Activated naive CD8-positive, alpha-beta T cell treated with anti-CD3 and anti-CD28 coated beads, Interleukin-2, amount 10 ng/mL, durations not matched to agents 7 days and 5 days (primary cell): ENCODE data around the gene SDF2L1. TPM values are rescaled to one million over a fixed set of nuclear protein-coding genes. Genes with fewer than 3 reads are reported as not detected.
"Not testable (repeated sequence)": the region's sequence is repeated elsewhere in the genome, so short reads cannot be mapped to it uniquely, and the experiment has no call there.

Experiments
- ATAC-seq: fragments of 150-1000 bp; cut with Tn5 transposase; one replicate; pipeline ENCODE4 v1.10.0; 2021; ENCODE audit warnings: low read depth, moderate library complexity
- POLR2A ChIA-PET: fragments of 350-600 bp; sonication (Branson Sonifier 250); formaldehyde crosslinking; loops from one replicate; lab custom pipeline; 2021; ENCODE audit warnings: antibody characterized with exemption; lab: Charles Lee
- DNase-seq: peaks from one replicate; pipeline ENCODE4 v3.0.0; 2021
- H3K27ac Mint-ChIP-seq: one replicate; pipeline ENCODE4 v1.8.0; 2022; ENCODE audit warnings: mild to moderate bottlenecking, mixed read lengths
- H3K27me3 Mint-ChIP-seq: one replicate; pipeline ENCODE4 v1.8.0; 2022; ENCODE audit warnings: mild to moderate bottlenecking, moderate library complexity, mixed read lengths
- H3K36me3 Mint-ChIP-seq: one replicate; pipeline ENCODE4 v1.8.0; 2021; ENCODE audit warnings: mild to moderate bottlenecking, mixed read lengths
- H3K4me1 Mint-ChIP-seq: one replicate; pipeline ENCODE4 v1.8.0; 2021; ENCODE audit warnings: mixed read lengths
- H3K4me3 Mint-ChIP-seq: one replicate; pipeline ENCODE4 v1.8.0; 2022; ENCODE audit warnings: mild to moderate bottlenecking, moderate library complexity, mixed read lengths
- H3K9me3 Mint-ChIP-seq: one replicate; pipeline ENCODE4 v1.8.0; 2021; ENCODE audit warnings: mixed read lengths
- total RNA-seq, 2 experiments: library from RNA; stranded (reverse); gene quantifications; one replicate each; pipeline ENCODE4 v1.2.3, GENCODE V29; 2021

Gene SDF2L1
- total RNA-seq, 2 experiments from 2014 or later: 36.0 to 39.7 TPM

GRCh38 chr22:21682385-21683175 lies 40.5 kb downstream of the SDF2L1 start:
- Mint-ChIP-seq H3K27me3 (no peaks in the 10 kb centered on the region), H3K4me1 (peaks cover 4% of the 10 kb centered on the region), H3K27ac (no peak overlapping the region), H3K4me3 (no peak overlapping the region), H3K36me3 (peaks cover 14% of the 10 kb centered on the region), H3K9me3 (no peaks in the 10 kb centered on the region)
- POLR2A ChIA-PET: interaction anchor here (0.8 kb wide), 1 partner anchor 17 kb away, joined by 4 read pairs; the partner anchor contains the start of gene PPIL2
- ATAC-seq (no peak), DNase-seq (no peak)

DNA sequence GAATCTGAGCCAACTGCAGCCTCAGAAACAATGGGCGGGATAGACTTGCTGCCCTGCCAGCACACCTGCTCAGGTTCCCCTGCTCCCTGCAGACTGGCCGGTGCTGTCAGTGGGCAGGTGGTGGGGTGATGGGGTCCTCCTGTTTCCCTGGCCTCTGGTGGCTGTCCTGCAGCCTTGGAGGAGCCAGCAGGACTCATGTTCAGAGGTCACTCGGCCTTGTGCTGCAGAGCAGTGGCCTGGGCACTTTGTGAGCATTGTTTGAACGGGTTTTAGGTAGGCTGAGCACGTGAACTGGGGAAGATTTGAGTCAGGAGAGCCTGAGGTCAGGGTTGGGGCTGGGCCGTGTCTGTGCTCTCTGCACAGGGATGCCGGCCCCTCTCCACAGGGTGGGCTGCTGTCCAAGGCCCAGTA lies 41.3 kb downstream of the SDF2L1 start:
- POLR2A ChIA-PET: no interaction called here
- Mint-ChIP-seq H3K4me1 (peaks cover 4% of the 10 kb centered on the region), H3K27ac (no peak overlapping the region), H3K4me3 (no peak overlapping the region), H3K36me3 (peaks cover 10% of the 10 kb centered on the region), H3K27me3 (no peaks in the 10 kb centered on the region), H3K9me3 (no peaks in the 10 kb centered on the region)
- DNase-seq: no peak
- ATAC-seq: no peak

- Mint-ChIP-seq H3K27ac (no peak overlapping the region), H3K27me3 (no peaks in the 10 kb centered on the region), H3K36me3 (peaks cover 10% of the 10 kb centered on the region), H3K4me1 (peaks cover 8% of the 10 kb centered on the region), H3K4me3 (no peak overlapping the region), H3K9me3 (no peaks in the 10 kb centered on the region)
- POLR2A ChIA-PET: no interaction called here
- DNase-seq (no peak), ATAC-seq (no peak)
Measured at GRCh38 chr22:21684492-21685163, 42.5 kb downstream of the SDF2L1 start.

DNA sequence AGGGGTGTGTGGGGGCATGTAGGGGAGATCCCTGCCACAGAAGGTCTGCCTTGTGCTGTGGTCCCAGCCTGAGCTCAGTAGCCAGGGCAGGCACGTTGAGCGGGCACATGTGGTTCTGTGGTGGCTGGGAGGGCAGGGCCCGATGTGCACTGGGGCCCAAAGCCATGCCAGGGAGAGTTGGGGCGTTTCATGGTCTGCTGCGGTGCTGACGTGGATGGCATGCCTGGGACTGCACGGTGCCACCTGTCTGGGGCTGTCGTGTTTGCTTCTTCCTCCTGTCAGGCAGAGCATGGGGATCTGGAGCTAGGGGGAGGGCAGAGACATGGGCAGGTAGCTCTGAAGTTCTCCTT lies 43.0 kb downstream of the SDF2L1 start:
- Mint-ChIP-seq H3K36me3 (peaks cover 11% of the 10 kb centered on the region), H3K27me3 (no peaks in the 10 kb centered on the region), H3K4me1 (peaks cover 9% of the 10 kb centered on the region), H3K27ac (no peak overlapping the region), H3K9me3 (no peaks in the 10 kb centered on the region), H3K4me3 (no peak overlapping the region)
- ATAC-seq (no peak), DNase-seq (no peak)
- POLR2A ChIA-PET: no interaction called here

DNA sequence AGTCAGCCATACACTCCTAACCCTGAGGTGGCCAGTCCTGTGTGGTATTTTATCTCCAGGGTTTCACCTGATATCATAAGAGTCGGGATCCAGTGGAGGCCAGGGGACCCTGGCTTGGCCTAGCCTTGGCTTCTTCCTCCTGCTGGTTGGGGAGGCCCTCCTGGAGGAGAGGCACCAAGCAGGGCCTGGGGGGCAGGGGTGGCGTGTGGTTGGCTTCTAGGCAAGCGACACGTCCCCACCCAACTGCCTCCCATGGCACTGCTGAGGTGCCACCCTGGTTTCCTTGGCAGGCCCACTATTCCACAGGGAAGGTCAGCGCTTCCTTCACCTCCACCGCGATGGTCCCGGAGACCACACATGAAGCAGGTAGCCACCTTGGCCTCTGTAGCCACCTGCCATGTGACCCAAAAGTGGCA lies 44.1 kb downstream of the SDF2L1 start:
- Mint-ChIP-seq H3K27me3 (no peaks in the 10 kb centered on the region), H3K27ac (no peak overlapping the region), H3K4me3 (no peak overlapping the region), H3K36me3 (peaks cover 10% of the 10 kb centered on the region), H3K4me1 (peaks cover 10% of the 10 kb centered on the region), H3K9me3 (no peaks in the 10 kb centered on the region)
- POLR2A ChIA-PET: no interaction called here
- DNase-seq: no peak
- ATAC-seq: no peak

- POLR2A ChIA-PET: no interaction called here
- Mint-ChIP-seq H3K4me3 (no peak overlapping the region), H3K27ac (no peak overlapping the region), H3K9me3 (no peaks in the 10 kb centered on the region), H3K4me1 (peaks cover 10% of the 10 kb centered on the region), H3K36me3 (peaks cover 10% of the 10 kb centered on the region), H3K27me3 (no peaks in the 10 kb centered on the region)
- DNase-seq (no peak), ATAC-seq (no peak)
Measured at GRCh38 chr22:21686634-21687393, 44.7 kb downstream of the SDF2L1 start.

- DNase-seq (no peak), ATAC-seq (no peak)
- no peak overlapping the region for H3K27ac Mint-ChIP-seq
- H3K4me3 Mint-ChIP-seq: no peak overlapping the region
- peaks cover 10% of the 10 kb centered on the region for H3K36me3 Mint-ChIP-seq
- peaks cover 10% of the 10 kb centered on the region for H3K4me1 Mint-ChIP-seq
- POLR2A ChIA-PET: no interaction called here
- H3K27me3 Mint-ChIP-seq: no peaks in the 10 kb centered on the region
- H3K9me3 Mint-ChIP-seq: no peaks in the 10 kb centered on the region
Measured at GRCh38 chr22:21687685-21688259, 45.7 kb downstream of the SDF2L1 start.

GRCh38 chr22:21688341-21688705 lies 46.2 kb downstream of the SDF2L1 start:
- Mint-ChIP-seq H3K4me3 (no peak overlapping the region), H3K4me1 (peaks cover 10% of the 10 kb centered on the region), H3K27me3 (no peaks in the 10 kb centered on the region), H3K27ac (no peak overlapping the region), H3K9me3 (no peaks in the 10 kb centered on the region), H3K36me3 (peaks cover 10% of the 10 kb centered on the region)
- ATAC-seq: no peak
- POLR2A ChIA-PET: no interaction called here
- no peak for DNase-seq

DNA sequence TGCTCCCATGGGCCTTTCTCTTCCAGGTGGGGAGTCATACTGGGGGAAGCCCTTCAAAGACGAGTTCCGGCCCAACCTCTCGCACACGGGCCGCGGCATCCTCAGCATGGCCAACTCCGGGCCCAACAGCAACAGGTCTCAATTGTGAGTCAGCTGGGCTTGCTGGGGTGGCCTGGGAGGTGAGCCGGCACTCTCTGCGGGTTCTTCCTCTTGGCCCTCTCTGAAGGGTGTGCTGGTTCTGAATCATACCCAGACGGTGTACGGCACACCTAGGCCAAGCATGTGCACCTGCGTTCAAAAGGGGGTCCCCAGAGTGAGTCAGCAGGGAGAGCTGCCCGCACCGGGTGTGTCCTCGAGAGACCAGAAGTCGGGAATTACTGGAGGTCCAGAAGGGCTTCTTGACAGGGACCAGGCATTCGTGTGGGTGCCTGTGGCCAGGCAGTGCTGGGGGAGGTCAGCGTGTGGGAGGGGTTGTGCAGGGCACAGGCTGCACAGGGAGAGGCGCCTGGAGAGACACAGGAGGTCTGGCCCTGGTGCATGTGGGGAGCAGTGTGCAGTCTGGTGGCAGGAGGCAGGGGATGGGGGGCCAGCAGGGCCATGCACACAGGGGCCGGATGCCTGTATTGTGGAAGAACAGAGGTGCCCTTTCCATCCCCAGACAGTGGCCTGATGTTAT lies 46.7 kb downstream of the SDF2L1 start:
- POLR2A ChIA-PET: no interaction called here
- ATAC-seq: no peak
- peaks cover 10% of the 10 kb centered on the region for H3K4me1 Mint-ChIP-seq
- H3K9me3 Mint-ChIP-seq: no peaks in the 10 kb centered on the region
- H3K4me3 Mint-ChIP-seq: no peak overlapping the region
- H3K27ac Mint-ChIP-seq: peak overlapping the region; percentile 48
- DNase-seq: no peak
- no peaks in the 10 kb centered on the region for H3K27me3 Mint-ChIP-seq
- peaks cover 10% of the 10 kb centered on the region for H3K36me3 Mint-ChIP-seq

GRCh38 chr22:21690401-21690801 lies 48.3 kb downstream of the SDF2L1 start:
- DNase-seq (no peak), ATAC-seq (no peak)
- H3K36me3 Mint-ChIP-seq: peaks cover 12% of the 10 kb centered on the region
- no peaks in the 10 kb centered on the region for H3K27me3 Mint-ChIP-seq
- POLR2A ChIA-PET: interaction anchor here (1.0 to 1.1 kb wide), 2 partner anchors 31 to 32 kb away, joined by 3 read pairs; no protein-coding TSS in a partner anchor
- H3K4me3 Mint-ChIP-seq: no peak overlapping the region
- H3K9me3 Mint-ChIP-seq: no peaks in the 10 kb centered on the region
- H3K4me1 Mint-ChIP-seq: peaks cover 10% of the 10 kb centered on the region
- H3K27ac Mint-ChIP-seq: peak overlapping the region; percentile 73

- no peak for ATAC-seq
- Mint-ChIP-seq H3K4me1 (peaks cover 10% of the 10 kb centered on the region), H3K9me3 (no peaks in the 10 kb centered on the region), H3K27me3 (no peaks in the 10 kb centered on the region), H3K36me3 (peaks cover 11% of the 10 kb centered on the region), H3K27ac (no peak overlapping the region), H3K4me3 (no peak overlapping the region)
- no peak for DNase-seq
- POLR2A ChIA-PET: no interaction called here
Measured at GRCh38 chr22:21691816-21692215, 49.7 kb downstream of the SDF2L1 start.

DNA sequence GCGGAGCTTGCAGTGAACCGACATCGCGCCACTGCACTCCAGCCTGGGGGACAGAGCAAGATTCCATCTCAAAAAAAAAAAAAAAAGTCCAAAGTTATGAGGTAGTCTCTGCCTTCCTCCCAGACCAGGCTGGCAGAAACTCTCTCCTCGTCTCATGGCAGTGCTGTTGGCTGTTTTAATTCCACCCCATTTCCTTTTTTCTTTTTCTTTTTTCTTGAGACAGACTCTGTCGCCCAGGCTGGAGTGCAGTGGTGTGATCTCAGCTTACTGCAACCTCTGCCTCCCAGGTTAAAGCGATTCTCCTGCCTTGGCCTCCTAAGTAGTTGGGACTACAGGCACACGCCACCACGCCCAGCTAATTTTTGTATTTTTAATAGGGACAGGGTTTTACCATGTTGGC lies 50.8 kb downstream of the SDF2L1 start:
- H3K36me3 Mint-ChIP-seq: peaks cover 13% of the 10 kb centered on the region
- H3K4me1 Mint-ChIP-seq, ATAC-seq, H3K27me3 Mint-ChIP-seq, H3K4me3 Mint-ChIP-seq, H3K9me3 Mint-ChIP-seq, H3K27ac Mint-ChIP-seq, DNase-seq: not testable (repeated sequence)
- POLR2A ChIA-PET: interaction anchor here (0.7 kb wide), 1 partner anchor 152 kb away, joined by 3 read pairs; no protein-coding TSS in a partner anchor
